Keratinocyte (primary cell): ENCODE measurements around the gene NCOA3. TPM values are rescaled to one million over a fixed set of nuclear protein-coding genes. Genes with fewer than 3 reads are reported as not detected.

Experiments
- DNase-seq: peaks from one replicate; pipeline ENCODE4 v3.0.0-alpha.2; 2011; ENCODE audit warnings: low read depth, missing footprints, low spot score
- FAIRE-seq: peaks from 2 replicates; lab custom pipeline; 2011; peaks lifted over from hg19 to GRCh38; lab: Jason Lieb, UNC
- H2AFZ ChIP-seq: 2 replicates; pipeline ENCODE4 v1.6.0; 2012; ENCODE audit warnings: low read length, control low read depth, inconsistent platforms; ENCODE audit not compliant: control insufficient read depth
- H3K27ac ChIP-seq: 2 replicates; pipeline ENCODE4 v1.5.1; 2011; ENCODE audit warnings: low read length; ENCODE audit not compliant: control insufficient read depth, insufficient read depth
- H3K27me3 ChIP-seq: 3 replicates; pipeline ENCODE4 v1.6.0; 2011; ENCODE audit warnings: low read length; ENCODE audit not compliant: control insufficient read depth, insufficient read depth; ENCODE audit errors: extremely low read depth
- H3K36me3 ChIP-seq, 2 experiments: 2 replicates in 1 of 2; 3 replicates in 1 of 2; pipeline ENCODE4 v1.5.1; 2011; ENCODE audit warnings: low read length in 2 of 2, mild to moderate bottlenecking in 1 of 2; ENCODE audit not compliant: control insufficient read depth in 2 of 2, insufficient read depth in 2 of 2; ENCODE audit errors: extremely low read depth in 1 of 2
- H3K4me1 ChIP-seq: 3 replicates; pipeline ENCODE4 v1.5.1; 2011; ENCODE audit warnings: low read length; ENCODE audit not compliant: control insufficient read depth, insufficient read depth; ENCODE audit errors: extremely low read depth
- H3K4me2 ChIP-seq: 3 replicates; pipeline ENCODE4 v1.6.0; 2011; ENCODE audit warnings: low read depth, low read length; ENCODE audit not compliant: control insufficient read depth, insufficient read depth; ENCODE audit errors: extremely low read depth
- H3K4me3 ChIP-seq, 3 experiments: fragments of 200-600 bp in 1 of 3; sonication (generic) in 1 of 3; 2 replicates in 2 of 3; 3 replicates in 1 of 3; pipeline ENCODE4 v1.5.1; 2011 to 2016; ENCODE audit warnings: low read length in 3 of 3, mild to moderate bottlenecking in 3 of 3, control low read depth in 2 of 3, inconsistent platforms in 1 of 3, low read depth in 1 of 3, mixed read lengths in 1 of 3, mixed run types in 1 of 3, moderate library complexity in 1 of 3; ENCODE audit not compliant: control insufficient read depth in 2 of 3, insufficient read depth in 2 of 3; ENCODE audit errors: extremely low read depth in 1 of 3
- H3K79me2 ChIP-seq: 2 replicates; pipeline ENCODE4 v1.6.0; 2012; ENCODE audit warnings: low read length; ENCODE audit not compliant: control insufficient read depth, insufficient read depth
- H3K9ac ChIP-seq: 3 replicates; pipeline ENCODE4 v1.6.0; 2011; ENCODE audit warnings: low read length; ENCODE audit not compliant: control insufficient read depth, insufficient read depth; ENCODE audit errors: extremely low read depth
- H3K9me1 ChIP-seq: 3 replicates; pipeline ENCODE4 v1.6.0; 2011; ENCODE audit warnings: low read length; ENCODE audit not compliant: control insufficient read depth, insufficient read depth; ENCODE audit errors: extremely low read depth
- H3K9me3 ChIP-seq: 2 replicates; pipeline ENCODE4 v1.5.1; 2012; ENCODE audit warnings: low read depth, low read length; ENCODE audit not compliant: control insufficient read depth
- H4K20me1 ChIP-seq: 3 replicates; pipeline ENCODE4 v1.6.0; 2011; ENCODE audit warnings: low read length; ENCODE audit not compliant: control insufficient read depth, insufficient read depth; ENCODE audit errors: extremely low read depth
- CTCF ChIP-seq, 3 experiments: IDR thresholded peaks in 1 of 3; conservative IDR thresholded peaks in 1 of 3; optimal IDR thresholded peaks in 1 of 3; 2 replicates in 2 of 3; 3 replicates in 1 of 3; pipeline versions ENCODE3 to v1.5.1; 2011; ENCODE audit warnings: low read length in 3 of 3, mild to moderate bottlenecking in 3 of 3, moderate library complexity in 2 of 3, control low read depth in 1 of 3, inconsistent platforms in 1 of 3; ENCODE audit not compliant: insufficient read depth in 2 of 3; ENCODE audit errors: extremely low read depth in 1 of 3
- EZH2 ChIP-seq: IDR thresholded peaks from one replicate; pipeline ENCODE4 v1.6.1; 2012; ENCODE audit warnings: inconsistent platforms, mild to moderate bottlenecking, low read length, moderate library complexity
- dilution Hi-C: fragments of 300-500 bp; cut with MboI; formaldehyde crosslinking; loops from one replicate; pipeline ENCODE4 v1.7.0; 2020; ENCODE audit warnings: low sequenced_read_pairs; ENCODE audit not compliant: extremely low pct_ligation_motif_present
- polyA plus RNA-seq, 5 experiments: library from polyadenylated mRNA; depleted of rRNA in 3 of 5; stranded (reverse) in 3 of 5; stranded (forward) in 1 of 5; unstranded in 1 of 5; fragments of >200 nt; gene quantifications; 1 replicate in 1 of 5; 2 replicates in 3 of 5; 3 replicates in 1 of 5; pipeline versions ENCODE4 v1.2.1 to v1.2.3, GENCODE V29; 2011 to 2012; ENCODE audit warnings: missing spikeins in 2 of 5, low read depth in 1 of 5, low replicate concordance in 1 of 5

NCOA3 gene
- polyA plus RNA-seq, 1 donor (not counting 4 experiments of a cell fraction or from before 2014, with no cell fraction given) = 25.8 TPM

GRCh38 chr20:47629907-47630306 lies 128.2 kb downstream of the NCOA3 start:
- H3K79me2 ChIP-seq = no peaks in the 10 kb centered on the region
- no peaks in the 10 kb centered on the region for H3K9me1 ChIP-seq
- no peak overlapping the region for H2AFZ ChIP-seq
- H3K9ac ChIP-seq = no peak overlapping the region
- no peak overlapping the region for H3K27ac ChIP-seq
- no peaks in the 10 kb centered on the region for H3K9me3 ChIP-seq
- no peak overlapping the region for H3K4me2 ChIP-seq
- FAIRE-seq = no peak
- no peaks in the 10 kb centered on the region for H3K4me1 ChIP-seq
- H3K4me3 ChIP-seq = no peak overlapping the region
- no peaks in the 10 kb centered on the region for H4K20me1 ChIP-seq
- dilution Hi-C loops = no loop called here
- peaks cover 3 to 9% of the 10 kb centered on the region in 2 experiments for H3K36me3 ChIP-seq
- TF ChIP-seq CTCF (optimal IDR thresholded peaks at IDR 0.05 in 1 of 3, IDR thresholded peaks at IDR 0.05 in 1 of 3, conservative IDR thresholded peaks at IDR 0.05 in 1 of 3; ENCODE audit: extremely low read depth in 1 of 3, insufficient read depth in 2 of 3, low read length in 3 of 3) (no peak), EZH2 (no peak)
- DNase-seq = no peak
- no peaks in the 10 kb centered on the region for H3K27me3 ChIP-seq

GRCh38 chr20:47631078-47631477 lies 129.4 kb downstream of the NCOA3 start:
- Histone ChIP-seq H3K27ac (no peak overlapping the region), H3K79me2 (no peaks in the 10 kb centered on the region), H3K9me3 (no peaks in the 10 kb centered on the region), H4K20me1 (no peaks in the 10 kb centered on the region), H3K9me1 (no peaks in the 10 kb centered on the region), H2AFZ (no peak overlapping the region), H3K9ac (no peak overlapping the region), H3K36me3 (peaks cover 7 to 16% of the 10 kb centered on the region in 2 experiments), H3K4me3 (no peak overlapping the region), H3K4me2 (no peak overlapping the region), H3K4me1 (no peaks in the 10 kb centered on the region), H3K27me3 (no peaks in the 10 kb centered on the region)
- dilution Hi-C loops = no loop called here
- TF ChIP-seq CTCF (optimal IDR thresholded peaks at IDR 0.05 in 1 of 3, IDR thresholded peaks at IDR 0.05 in 1 of 3, conservative IDR thresholded peaks at IDR 0.05 in 1 of 3; ENCODE audit: extremely low read depth in 1 of 3, insufficient read depth in 2 of 3, low read length in 3 of 3) (no peak), EZH2 (no peak)
- DNase-seq = no peak
- no peak for FAIRE-seq
